GM12891 (cell line): ENCODE measurements around the gene RIMS3.

Experiments used
- POLR2A ChIP-seq: IDR thresholded peaks from 2 replicates; pipeline ENCODE4 v1.6.1; 2011; ENCODE audit warnings: low read depth, low read length, control low read depth
- POLR2AphosphoS5 ChIP-seq: IDR thresholded peaks from 2 replicates; pipeline ENCODE4 v1.6.1; 2011; ENCODE audit warnings: low read depth, low read length, control low read depth
- TAF1 ChIP-seq: IDR thresholded peaks from 2 replicates; pipeline ENCODE4 v1.6.1; 2011; ENCODE audit warnings: low read depth, low read length, control low read depth

DNA sequence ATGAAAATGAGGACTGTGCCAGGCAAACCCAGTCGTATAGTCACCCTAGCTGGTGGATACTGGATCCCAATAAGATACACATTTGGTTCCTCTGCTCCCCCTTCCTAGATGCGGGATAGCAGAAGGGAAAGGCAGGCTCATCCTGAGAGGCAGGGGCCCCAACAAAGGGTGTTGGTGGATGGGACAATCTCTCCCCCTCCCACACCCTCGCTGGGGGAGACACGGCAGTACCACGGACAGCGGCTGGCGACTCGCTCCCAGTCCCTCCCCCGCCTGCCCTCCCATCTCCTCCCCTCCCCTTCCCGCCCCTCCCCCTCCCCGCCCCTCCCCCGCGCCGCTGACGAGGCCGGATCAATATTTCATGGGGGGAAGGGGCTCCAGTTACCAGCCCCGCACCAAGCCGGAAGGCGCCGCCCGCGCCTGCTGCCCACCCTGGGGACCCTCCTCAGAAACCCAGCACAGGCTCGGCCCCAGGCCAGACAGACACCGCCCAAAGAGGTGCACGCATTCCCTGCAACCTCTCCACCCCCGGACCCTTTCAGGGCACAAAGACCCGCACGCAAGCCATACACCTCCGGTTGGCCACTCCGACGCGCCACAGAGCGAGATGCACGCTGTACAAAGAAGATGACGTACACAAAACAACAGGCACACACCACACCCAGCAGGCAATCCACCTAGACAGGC, 11.5 kb downstream of the RIMS3 start:
- TF ChIP-seq TAF1, result no peak
- TF ChIP-seq POLR2A, result no peak
- TF ChIP-seq POLR2AphosphoS5, result no peak
